Panc1 (cell line): ENCODE results near the gene PHIP. TPM values are rescaled to one million over a fixed set of nuclear protein-coding genes. Genes with fewer than 3 reads are reported as not detected.

Experiments used
- total RNA-seq: library from RNA; stranded (reverse); gene quantifications from one replicate; pipeline ENCODE4 v1.2.1, GENCODE V29; 2021; ENCODE audit not compliant: unreplicated experiment

PHIP gene
- total RNA-seq, 1 experiment from 2014 or later, result 28.0 TPM

Other genes with a start within 250 kb of the PHIP start
- gene IRAK1BP1, start 210.7 kb downstream of the PHIP start, total RNA-seq, result 2.2 TPM
- gene HMGN3, start 156.4 kb upstream of the PHIP start, total RNA-seq, result 52.0 TPM